Transverse colon (tissue), 4 donors: ENCODE data around the gene GPR152.

ENCODE experiments used
- CTCF ChIP-seq, 5 experiments: fragments of 200-600 bp in 3 of 5; fragments of 450-650 bp in 2 of 5; sonication (generic) in 3 of 5; IDR thresholded peaks; 1 replicate in 2 of 5; 2 replicates in 3 of 5; pipeline ENCODE4 v1.5.1; 2016 to 2017; ENCODE audit warnings: antibody characterized with exemption in 5 of 5, inconsistent platforms in 3 of 5, mild to moderate bottlenecking in 2 of 5, moderate library complexity in 1 of 5
- EP300 ChIP-seq: sonication (generic); formaldehyde crosslinking; IDR thresholded peaks from one replicate; pipeline ENCODE4 v1.6.1; 2017; ENCODE audit warnings: antibody characterized with exemption, low read depth
- POLR2A ChIP-seq: fragments of 450-650 bp; IDR thresholded peaks from one replicate; pipeline ENCODE4 v1.6.1; 2016; ENCODE audit warnings: antibody characterized with exemption, mild to moderate bottlenecking, moderate library complexity
- POLR2AphosphoS5 ChIP-seq, 3 donors: sonication (generic); formaldehyde crosslinking; IDR thresholded peaks; one replicate each; pipeline ENCODE4 v1.6.1; 2016; ENCODE audit warnings: antibody characterized with exemption in 3 of 3

GRCh38 chr11:67499808-67500483 is 47.4 kb upstream of the GPR152 start:
- TF ChIP-seq CTCF (IDR thresholded peaks at IDR 0.05) (no peak), POLR2AphosphoS5 (IDR thresholded peaks at IDR 0.05) (no peak), EP300 (no peak), POLR2A (no peak)
